Right ventricle myocardium superior (tissue), 1 donor: ENCODE results near the gene GBP7. TPM values are rescaled to one million over a fixed set of nuclear protein-coding genes. Genes with fewer than 3 reads are reported as not detected.
"Not testable (repeated sequence)": the region's sequence is repeated elsewhere in the genome, so short reads cannot be mapped to it uniquely, and the experiment has no call there.

Source experiments
- ATAC-seq: fragments of 200-7000 bp; cut with Tn5 transposase; one replicate; pipeline ENCODE4 v1.9.1; 2020; ENCODE audit warnings: mild to moderate bottlenecking; ENCODE audit not compliant: poor library complexity
- DNase-seq: peaks from one replicate; pipeline ENCODE4 v3.0.0-alpha.2; 2020
- intact Hi-C: fragments of 100-400 bp; cut with DNase I; formaldehyde crosslinking; loops from one replicate; pipeline ENCODE4 v1.11.2; 2022
- total RNA-seq: library from RNA; stranded (reverse); fragmentation: NEBNext Ultra II Directional; extraction: Animal tissue kit (Norgen Biotek cat#: 25700); gene quantifications from one replicate; pipeline ENCODE4 v1.2.1, GENCODE V29; 2021
- donor health status: DM: no; HTN: yes; CAD: no; lungs with severe emphysema.

Gene GBP7
- total RNA-seq, 1 donor from 2014 or later, result not detected

GRCh38 chr1:89126602-89127565 is 48.9 kb downstream of the GBP7 start:
- DNase-seq, result peak; percentile 42
- intact Hi-C loops, ATAC-seq: not testable (repeated sequence)

GRCh38 chr1:89125913-89126580 is 49.8 kb downstream of the GBP7 start, which contains the start of gene GBP2:
TSS of gene GBP2 (minus strand) at chr1:89126114. CDS start at chr1:89121966, 4,148 bp downstream.
- intact Hi-C loops, result no loop called here
- ATAC-seq (peak; percentile 85), DNase-seq (no peak)

GRCh38 chr1:89125240-89125912 is 50.4 kb downstream of the GBP7 start:
- intact Hi-C loops, result no loop called here
- peak; percentile 59 for ATAC-seq
- no peak for DNase-seq

GRCh38 chr1:89121641-89122040 is 54.2 kb downstream of the GBP7 start:
- intact Hi-C loops, result no loop called here
- DNase-seq (no peak), ATAC-seq (no peak)

- no peak for ATAC-seq
- DNase-seq, result no peak
- intact Hi-C loops, result no loop called here
These were observed 61.1 kb downstream of the GBP7 start for GRCh38 chr1:89114662-89115061.

GRCh38 chr1:89112871-89113613 is 62.8 kb downstream of the GBP7 start:
- DNase-seq (no peak), ATAC-seq (no peak)
- intact Hi-C loops, result no loop called here

GRCh38 chr1:89104687-89105086 is 71.1 kb downstream of the GBP7 start:
- DNase-seq (no peak), ATAC-seq (no peak)
- intact Hi-C loops, result no loop called here

- intact Hi-C loops, result no loop called here
- DNase-seq, result no peak
These were observed 71.7 kb downstream of the GBP7 start for GRCh38 chr1:89104147-89104546.

GRCh38 chr1:89102021-89102420 is 73.8 kb downstream of the GBP7 start:
- ATAC-seq, result no peak
- intact Hi-C loops, result no loop called here
- DNase-seq, result no peak

More at GRCh38 chr1:89104147-89104546, 71.7 kb downstream of the GBP7 start:
- ATAC-seq, result no peak

- no peak for ATAC-seq
- intact Hi-C loops, result no loop called here
- no peak for DNase-seq
These were observed 75.4 kb downstream of the GBP7 start for GRCh38 chr1:89100412-89100811.

GRCh38 chr1:89098857-89099256 is 76.9 kb downstream of the GBP7 start:
- DNase-seq (no peak), ATAC-seq (no peak)
- intact Hi-C loops, result no loop called here

GRCh38 chr1:89095737-89096136 is 80.1 kb downstream of the GBP7 start:
- intact Hi-C loops, result no loop called here
- DNase-seq (no peak), ATAC-seq (no peak)

- DNase-seq (no peak), ATAC-seq (no peak)
- intact Hi-C loops, result loop anchor here (5.0 to 10.0 kb wide), 3 partner anchors 187 to 365 kb away; no protein-coding TSS in a partner anchor
These were observed 85.8 kb downstream of the GBP7 start for GRCh38 chr1:89089962-89090361.

- ATAC-seq (no peak), DNase-seq (no peak)
- intact Hi-C loops, result loop anchor here (5.0 to 10.0 kb wide), 3 partner anchors 189 to 366 kb away; no protein-coding TSS in a partner anchor
These were observed 87.2 kb downstream of the GBP7 start for GRCh38 chr1:89088572-89088971.

- DNase-seq, result no peak
- intact Hi-C loops, result loop anchor here (5.0 to 10.0 kb wide), 3 partner anchors 190 to 368 kb away; no protein-coding TSS in a partner anchor
- no peak for ATAC-seq
These were observed 88.6 kb downstream of the GBP7 start for GRCh38 chr1:89087241-89087640.

- DNase-seq (no peak), ATAC-seq (no peak)
- intact Hi-C loops, result loop anchor here (5.0 to 10.0 kb wide), 3 partner anchors 192 to 369 kb away; no protein-coding TSS in a partner anchor
These were observed 90.0 kb downstream of the GBP7 start for GRCh38 chr1:89085781-89086180.
